Stimulated activated CD4-positive, alpha-beta T cell treated with anti-CD3 and anti-CD28 coated beads, Interleukin-1b, Interleukin-23, amount 100 ng/mL, for 1 hour (primary cell): Measurements from ENCODE around the gene LMOD3.

ENCODE experiments used
- DNase-seq, 2 donors: peaks; one replicate each; pipeline ENCODE4 v3.0.0-alpha.2; 2020; ENCODE audit warnings: low read depth in 2 of 2

The LMOD3 gene

GRCh38 chr3:69092030-69092516, 30.3 kb downstream of the LMOD3 start:
- DNase-seq = no peak

GRCh38 chr3:69091389-69092029, 30.9 kb downstream of the LMOD3 start:
- DNase-seq = no peak

GRCh38 chr3:69090021-69090420, 32.4 kb downstream of the LMOD3 start:
- no peak for DNase-seq

GRCh38 chr3:69088063-69088462, 34.3 kb downstream of the LMOD3 start:
- no peak for DNase-seq

- no peak for DNase-seq
These were observed 35.2 kb downstream of the LMOD3 start for GRCh38 chr3:69087030-69087791.

- peak; percentile 38 to 54 for DNase-seq
These were observed 36.3 kb downstream of the LMOD3 start for GRCh38 chr3:69085833-69086722.

- no peak for DNase-seq
These were observed 37.1 kb downstream of the LMOD3 start for GRCh38 chr3:69085168-69085832.

DNA sequence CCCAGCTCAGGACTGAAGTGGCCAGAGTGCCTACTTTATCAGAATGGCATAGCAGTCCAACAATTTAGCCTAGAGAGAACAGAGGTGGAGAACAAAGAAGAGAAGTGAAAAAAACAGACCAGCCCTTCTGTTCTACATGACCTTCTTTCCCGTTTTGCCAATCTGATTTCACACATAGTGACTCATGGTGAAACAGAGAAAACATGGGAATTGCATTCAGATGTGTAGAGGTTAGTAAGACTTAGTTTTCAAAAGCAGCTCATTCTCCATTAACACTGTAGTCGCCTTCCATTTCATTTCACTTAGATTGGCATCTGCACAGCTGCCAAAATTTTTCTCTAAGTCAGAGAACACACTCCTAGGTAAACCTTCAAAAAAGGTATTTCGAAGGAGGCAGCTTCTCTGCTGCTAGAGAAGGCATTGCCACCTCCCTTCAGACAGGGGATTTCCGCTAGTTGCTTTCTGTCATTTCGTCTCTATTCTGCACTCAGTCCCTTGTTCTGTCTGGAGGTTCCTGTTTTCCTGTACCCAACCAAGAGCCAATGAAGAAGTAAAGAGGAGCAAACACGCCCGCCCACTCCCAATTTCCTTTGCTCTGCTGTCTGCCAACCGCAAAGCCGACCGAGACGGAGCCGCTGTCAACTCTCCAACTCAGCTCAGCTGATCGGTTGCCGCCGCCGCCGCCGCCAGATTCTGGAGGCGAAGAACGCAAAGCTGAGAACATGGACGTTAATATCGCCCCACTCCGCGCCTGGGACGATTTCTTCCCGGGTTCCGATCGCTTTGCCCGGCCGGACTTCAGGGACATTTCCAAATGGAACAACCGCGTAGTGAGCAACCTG, 37.8 kb downstream of the LMOD3 start, which contains the start of gene ARL6IP5:
TSS of gene ARL6IP5 (plus strand) at position 612 of the 842 bp plus-strand sequence. CDS start at position 723, 111 bp downstream.
- DNase-seq = peak; percentile 63 to 68

- peak in 1 of 2 donors; percentile 37 for DNase-seq
These were observed 39.6 kb downstream of the LMOD3 start for GRCh38 chr3:69082805-69083204.

DNA sequence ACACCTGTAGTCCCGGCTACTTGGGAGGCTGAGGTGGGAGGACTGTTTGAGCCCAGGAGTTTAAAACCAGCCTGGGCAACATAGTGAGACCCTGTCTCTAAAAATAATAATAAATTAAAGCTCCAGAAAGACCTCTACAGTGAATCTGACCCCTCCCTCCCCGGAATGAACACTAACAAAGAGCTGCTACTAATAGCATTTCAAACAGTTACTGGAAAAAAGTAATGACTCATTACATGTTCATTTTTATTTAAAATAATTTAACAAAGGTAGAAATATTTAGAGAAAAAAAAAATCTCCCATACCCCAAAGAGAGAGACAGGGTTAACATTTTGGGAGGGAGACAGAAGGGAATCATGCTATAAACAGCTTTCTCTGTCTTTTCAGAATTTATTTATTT, 40.0 kb downstream of the LMOD3 start:
- DNase-seq = no peak

DNA sequence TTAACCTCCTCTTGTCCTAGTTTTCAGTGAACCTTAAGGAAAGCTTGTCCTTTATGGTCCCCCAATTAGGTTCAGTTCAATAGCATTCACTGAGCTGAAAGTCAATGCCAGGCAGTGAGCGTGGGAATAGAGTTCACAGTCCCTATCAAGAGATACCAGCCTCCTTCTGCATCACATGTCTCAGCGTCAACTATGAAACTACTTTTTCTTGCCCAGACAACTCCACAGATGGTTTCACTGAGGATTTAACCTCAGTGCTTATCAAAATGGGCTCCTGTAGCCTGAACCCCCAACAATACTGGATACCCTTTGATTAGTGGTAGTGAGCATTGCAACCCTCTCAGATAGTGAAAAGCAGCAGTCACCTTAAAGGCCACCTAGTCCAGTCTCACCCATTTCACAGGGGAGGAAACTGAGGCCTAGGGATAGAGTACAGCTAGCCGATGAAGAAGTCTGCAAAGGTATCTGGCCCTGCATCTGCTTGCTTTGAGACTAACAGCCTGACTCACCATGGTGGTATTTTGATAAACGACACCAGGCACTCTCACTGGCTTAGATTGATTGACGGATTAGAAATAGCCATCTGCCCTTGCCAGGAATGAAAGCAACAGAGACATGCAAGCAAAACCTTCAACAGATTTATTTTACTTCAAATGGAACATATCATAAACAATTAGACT, 40.7 kb downstream of the LMOD3 start:
- no peak for DNase-seq

DNA sequence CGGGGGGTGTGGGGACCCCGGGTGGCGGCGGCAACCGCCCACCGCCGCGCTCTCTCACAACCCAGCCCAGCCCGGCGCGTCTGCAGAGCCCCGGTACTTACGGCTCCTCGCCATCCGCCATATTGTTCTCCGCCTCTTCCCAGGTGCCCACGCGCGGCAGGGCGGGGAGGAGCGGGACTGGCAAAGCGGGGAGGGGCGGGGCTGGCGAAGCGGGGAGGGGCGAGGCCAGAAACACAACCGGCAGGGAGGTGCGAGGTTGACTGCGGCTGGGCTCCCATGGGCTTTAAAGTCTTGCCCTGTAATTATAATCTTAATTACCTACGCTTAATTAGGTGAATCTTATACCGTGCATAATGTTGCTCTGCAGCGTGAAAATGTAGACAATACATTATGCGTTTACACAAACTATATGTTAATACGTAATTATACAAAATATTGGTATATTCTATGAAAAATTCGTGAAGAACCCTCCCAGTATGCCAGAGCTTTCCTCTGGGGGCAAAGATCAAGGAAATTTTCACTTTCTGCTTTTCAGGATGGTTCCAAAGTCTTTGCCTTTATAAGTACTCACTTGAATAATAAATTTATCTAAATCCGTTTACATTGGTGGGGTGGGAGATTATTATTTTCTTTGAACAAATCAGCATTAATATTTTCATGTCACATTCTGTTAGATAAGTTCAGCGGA, 42.0 kb downstream of the LMOD3 start, which contains the start of gene UBA3:
TSS of gene UBA3 (minus strand) at position 133 of the 688 bp plus-strand sequence. CDS start at position 121, 12 bp downstream.
- peak; percentile 82 to 92 for DNase-seq

GRCh38 chr3:69079269-69080159, 42.9 kb downstream of the LMOD3 start:
- no peak for DNase-seq

- no peak for DNase-seq
These were observed 49.5 kb downstream of the LMOD3 start for GRCh38 chr3:69072928-69073327.

DNA sequence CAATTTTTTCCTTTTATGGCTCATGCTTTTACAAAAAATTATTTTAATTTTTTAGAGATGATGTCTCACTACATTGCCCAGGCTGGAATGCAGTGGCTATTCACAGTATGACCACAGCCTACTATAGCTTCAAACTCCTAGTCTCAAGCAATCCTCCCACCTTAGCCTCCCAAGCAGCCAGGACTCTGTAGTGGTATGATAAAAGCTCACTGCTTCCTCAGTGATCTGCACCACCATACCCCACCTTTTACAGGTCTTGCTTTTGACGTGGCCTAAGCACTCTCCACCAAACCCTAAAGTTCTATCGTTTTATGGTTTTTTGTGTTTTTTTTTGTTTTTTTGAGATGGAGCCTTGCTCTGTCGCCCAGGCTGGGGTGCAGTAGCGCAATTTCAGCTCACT, 56.3 kb downstream of the LMOD3 start:
- no peak for DNase-seq

DNA sequence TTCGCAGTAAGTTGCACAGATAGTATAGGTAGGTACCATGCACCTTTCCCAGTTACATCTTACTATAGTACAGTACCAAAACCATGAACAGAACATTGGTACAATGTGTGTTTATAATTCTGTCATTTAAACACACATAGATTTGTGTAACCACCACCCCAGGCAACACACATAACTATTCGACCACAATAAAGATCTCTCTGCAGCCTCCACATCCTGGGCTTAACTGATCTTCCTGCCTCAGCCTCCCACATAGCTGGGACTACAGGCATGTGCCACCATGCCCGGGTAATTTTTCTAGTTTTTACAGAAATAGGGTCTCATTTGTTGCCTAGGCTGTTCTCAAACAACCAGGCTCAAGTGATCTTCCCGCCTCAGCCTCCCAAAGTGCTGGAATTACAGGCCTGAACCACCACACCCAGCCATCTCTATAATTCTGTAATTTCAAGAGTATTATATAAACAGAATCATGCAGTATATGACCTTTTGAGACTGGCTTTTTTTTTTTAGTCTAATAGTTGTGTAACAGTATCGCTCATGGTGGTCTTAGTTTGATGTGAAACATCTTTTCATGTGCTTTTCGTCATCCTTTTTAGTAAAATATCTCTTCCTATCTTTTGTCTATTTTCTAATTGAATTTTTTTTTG, 57.0 kb downstream of the LMOD3 start:
- no peak for DNase-seq

- DNase-seq = no peak
These were observed 58.8 kb downstream of the LMOD3 start for GRCh38 chr3:69063636-69064035.

DNA sequence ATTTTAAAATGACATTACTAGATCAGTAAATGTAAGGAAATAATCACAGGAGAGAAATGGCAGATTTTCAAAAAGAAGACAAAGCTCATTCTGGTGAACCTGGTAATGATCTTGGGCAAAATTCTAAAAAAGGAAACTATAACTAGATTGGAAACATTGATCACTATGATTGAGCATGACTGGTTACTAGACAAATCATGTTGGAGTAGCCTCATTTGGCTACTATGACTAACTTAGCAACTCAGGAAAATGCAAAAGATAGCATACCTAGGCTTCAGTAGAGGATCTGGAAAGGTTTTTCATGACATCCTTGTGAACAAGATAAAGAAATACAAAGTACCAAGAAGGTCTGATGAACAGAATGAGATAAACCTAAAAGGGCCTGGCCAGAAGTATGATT, 62.7 kb downstream of the LMOD3 start:
- no peak for DNase-seq
